Keratinocyte (primary cell): Measurements from ENCODE around the gene SMYD3. TPM values are rescaled to one million over a fixed set of nuclear protein-coding genes. Genes with fewer than 3 reads are reported as not detected.

ENCODE experiments used
- DNase-seq: peaks from one replicate; pipeline ENCODE4 v3.0.0-alpha.2; 2011; ENCODE audit warnings: low read depth, missing footprints, low spot score
- FAIRE-seq: peaks from 2 replicates; lab custom pipeline; 2011; peaks lifted over from hg19 to GRCh38; lab: Jason Lieb, UNC
- H2AFZ ChIP-seq: 2 replicates; pipeline ENCODE4 v1.6.0; 2012; ENCODE audit warnings: low read length, control low read depth, inconsistent platforms; ENCODE audit not compliant: control insufficient read depth
- H3K27ac ChIP-seq: 2 replicates; pipeline ENCODE4 v1.5.1; 2011; ENCODE audit warnings: low read length; ENCODE audit not compliant: control insufficient read depth, insufficient read depth
- H3K27me3 ChIP-seq: 3 replicates; pipeline ENCODE4 v1.6.0; 2011; ENCODE audit warnings: low read length; ENCODE audit not compliant: control insufficient read depth, insufficient read depth; ENCODE audit errors: extremely low read depth
- H3K36me3 ChIP-seq, 2 experiments: 2 replicates in 1 of 2; 3 replicates in 1 of 2; pipeline ENCODE4 v1.5.1; 2011; ENCODE audit warnings: low read length in 2 of 2, mild to moderate bottlenecking in 1 of 2; ENCODE audit not compliant: control insufficient read depth in 2 of 2, insufficient read depth in 2 of 2; ENCODE audit errors: extremely low read depth in 1 of 2
- H3K4me1 ChIP-seq: 3 replicates; pipeline ENCODE4 v1.5.1; 2011; ENCODE audit warnings: low read length; ENCODE audit not compliant: control insufficient read depth, insufficient read depth; ENCODE audit errors: extremely low read depth
- H3K4me2 ChIP-seq: 3 replicates; pipeline ENCODE4 v1.6.0; 2011; ENCODE audit warnings: low read depth, low read length; ENCODE audit not compliant: control insufficient read depth, insufficient read depth; ENCODE audit errors: extremely low read depth
- H3K4me3 ChIP-seq, 3 experiments: fragments of 200-600 bp in 1 of 3; sonication (generic) in 1 of 3; 2 replicates in 2 of 3; 3 replicates in 1 of 3; pipeline ENCODE4 v1.5.1; 2011 to 2016; ENCODE audit warnings: low read length in 3 of 3, mild to moderate bottlenecking in 3 of 3, control low read depth in 2 of 3, inconsistent platforms in 1 of 3, low read depth in 1 of 3, mixed read lengths in 1 of 3, mixed run types in 1 of 3, moderate library complexity in 1 of 3; ENCODE audit not compliant: control insufficient read depth in 2 of 3, insufficient read depth in 2 of 3; ENCODE audit errors: extremely low read depth in 1 of 3
- H3K79me2 ChIP-seq: 2 replicates; pipeline ENCODE4 v1.6.0; 2012; ENCODE audit warnings: low read length; ENCODE audit not compliant: control insufficient read depth, insufficient read depth
- H3K9ac ChIP-seq: 3 replicates; pipeline ENCODE4 v1.6.0; 2011; ENCODE audit warnings: low read length; ENCODE audit not compliant: control insufficient read depth, insufficient read depth; ENCODE audit errors: extremely low read depth
- H3K9me1 ChIP-seq: 3 replicates; pipeline ENCODE4 v1.6.0; 2011; ENCODE audit warnings: low read length; ENCODE audit not compliant: control insufficient read depth, insufficient read depth; ENCODE audit errors: extremely low read depth
- H3K9me3 ChIP-seq: 2 replicates; pipeline ENCODE4 v1.5.1; 2012; ENCODE audit warnings: low read depth, low read length; ENCODE audit not compliant: control insufficient read depth
- H4K20me1 ChIP-seq: 3 replicates; pipeline ENCODE4 v1.6.0; 2011; ENCODE audit warnings: low read length; ENCODE audit not compliant: control insufficient read depth, insufficient read depth; ENCODE audit errors: extremely low read depth
- CTCF ChIP-seq, 3 experiments: IDR thresholded peaks in 1 of 3; conservative IDR thresholded peaks in 1 of 3; optimal IDR thresholded peaks in 1 of 3; 2 replicates in 2 of 3; 3 replicates in 1 of 3; pipeline versions ENCODE3 to v1.5.1; 2011; ENCODE audit warnings: low read length in 3 of 3, mild to moderate bottlenecking in 3 of 3, moderate library complexity in 2 of 3, control low read depth in 1 of 3, inconsistent platforms in 1 of 3; ENCODE audit not compliant: insufficient read depth in 2 of 3; ENCODE audit errors: extremely low read depth in 1 of 3
- EZH2 ChIP-seq: IDR thresholded peaks from one replicate; pipeline ENCODE4 v1.6.1; 2012; ENCODE audit warnings: inconsistent platforms, mild to moderate bottlenecking, low read length, moderate library complexity
- dilution Hi-C: fragments of 300-500 bp; cut with MboI; formaldehyde crosslinking; loops from one replicate; pipeline ENCODE4 v1.7.0; 2020; ENCODE audit warnings: low sequenced_read_pairs; ENCODE audit not compliant: extremely low pct_ligation_motif_present
- polyA plus RNA-seq, 5 experiments: library from polyadenylated mRNA; depleted of rRNA in 3 of 5; stranded (reverse) in 3 of 5; stranded (forward) in 1 of 5; unstranded in 1 of 5; fragments of >200 nt; gene quantifications; 1 replicate in 1 of 5; 2 replicates in 3 of 5; 3 replicates in 1 of 5; pipeline versions ENCODE4 v1.2.1 to v1.2.3, GENCODE V29; 2011 to 2012; ENCODE audit warnings: missing spikeins in 2 of 5, low read depth in 1 of 5, low replicate concordance in 1 of 5

Gene SMYD3
- polyA plus RNA-seq, 1 donor (not counting 4 experiments of a cell fraction or from before 2014, with no cell fraction given) = 31.0 TPM

- Histone ChIP-seq H3K4me3 (no peak overlapping the region), H3K4me1 (peaks cover 6% of the 10 kb centered on the region), H4K20me1 (no peaks in the 10 kb centered on the region), H3K27me3 (no peaks in the 10 kb centered on the region), H2AFZ (no peak overlapping the region), H3K9ac (no peak overlapping the region), H3K4me2 (no peak overlapping the region), H3K9me1 (no peaks in the 10 kb centered on the region), H3K36me3 (no peaks in the 10 kb centered on the region), H3K79me2 (no peaks in the 10 kb centered on the region), H3K27ac (no peak overlapping the region), H3K9me3 (no peaks in the 10 kb centered on the region)
- DNase-seq (no peak), FAIRE-seq (no peak)
- dilution Hi-C loops = no loop called here
- TF ChIP-seq CTCF (optimal IDR thresholded peaks at IDR 0.05 in 1 of 3, IDR thresholded peaks at IDR 0.05 in 1 of 3, conservative IDR thresholded peaks at IDR 0.05 in 1 of 3; ENCODE audit: extremely low read depth in 1 of 3, insufficient read depth in 2 of 3, low read length in 3 of 3) = no peak
- TF ChIP-seq EZH2 = no peak
These were observed 72.7 kb downstream of the SMYD3 start for GRCh38 chr1:246434335-246434734.

- Histone ChIP-seq H3K79me2 (no peaks in the 10 kb centered on the region), H3K9ac (peak overlapping the region; percentile 58), H4K20me1 (no peaks in the 10 kb centered on the region), H2AFZ (peak overlapping the region; percentile 3), H3K27ac (peak overlapping the region; percentile 90), H3K4me2 (peak overlapping the region; percentile 33), H3K9me3 (no peaks in the 10 kb centered on the region), H3K4me3 (no peak overlapping the region), H3K36me3 (no peaks in the 10 kb centered on the region), H3K27me3 (no peaks in the 10 kb centered on the region), H3K4me1 (peaks cover 34% of the 10 kb centered on the region), H3K9me1 (no peaks in the 10 kb centered on the region)
- dilution Hi-C loops = no loop called here
- DNase-seq = peak; percentile 95
- TF ChIP-seq CTCF (optimal IDR thresholded peaks at IDR 0.05 in 1 of 3, IDR thresholded peaks at IDR 0.05 in 1 of 3, conservative IDR thresholded peaks at IDR 0.05 in 1 of 3; ENCODE audit: extremely low read depth in 1 of 3, insufficient read depth in 2 of 3, low read length in 3 of 3) (peak in 1 of 3 experiments; percentile 41), EZH2 (no peak)
- peak; percentile 99 for FAIRE-seq
These were observed 78.4 kb downstream of the SMYD3 start for GRCh38 chr1:246428542-246429308.
